ENCODE data around the gene XIST. TPM values are rescaled to one million over a fixed set of nuclear protein-coding genes. Genes with fewer than 3 reads are reported as not detected.
"Not testable (repeated sequence)": the region's sequence is repeated elsewhere in the genome, so short reads cannot be mapped to it uniquely, and the experiment has no call there.

Gene XIST
- 100 to 1,000 TPM in 1 of 2 donors, under 1 TPM in 1; 0.10 to 206 TPM for total RNA-seq
- polyA plus RNA-seq (ENCODE audit: insufficient read length in 6 of 6), result 1,000 to 10,000 TPM in 1 of 6 donors, 100 to 1,000 TPM in 2, 1 to 10 TPM in 3; 1.5 to 1,012 (median 431) TPM
- long read RNA-seq, donor 1, full-length matches to known transcripts, result 68 of 742 reads
- long read RNA-seq, donor 1, partial matches to known transcripts, result 663 of 742 reads
- long read RNA-seq, donor 1, other reads (novel, unspliced or antisense), result 11 of 742 reads
- long read RNA-seq, donor 2, full-length matches to known transcripts, result 55 of 504 reads
- long read RNA-seq, donor 2, partial matches to known transcripts, result 449 of 504 reads
- long read RNA-seq, donor 2, other reads (novel, unspliced or antisense), result 0 of 504 reads
- long read RNA-seq, donor 3, result 0 reads
- long read RNA-seq, donor 4, result 0 reads
- long read RNA-seq, donor 5, full-length matches to known transcripts, result 40 of 578 reads
- long read RNA-seq, donor 5, partial matches to known transcripts, result 538 of 578 reads
- long read RNA-seq, donor 5, other reads (novel, unspliced or antisense), result 0 of 578 reads
- long read RNA-seq, donor 6, result 0 reads
- long read RNA-seq, donor 7, result 0 reads
- long read RNA-seq, donor 8, full-length matches to known transcripts, result 50 of 294 reads
- long read RNA-seq, donor 8, partial matches to known transcripts, result 244 of 294 reads
- long read RNA-seq, donor 8, other reads (novel, unspliced or antisense), result 0 of 294 reads
- long read RNA-seq, donor 9, result 0 reads
- long read RNA-seq, donor 10, result 0 reads
- long read RNA-seq, donor 11, result 0 reads
- long read RNA-seq, donor 12, full-length matches to known transcripts, result 35 of 300 reads
- long read RNA-seq, donor 12, partial matches to known transcripts, result 265 of 300 reads
- long read RNA-seq, donor 12, other reads (novel, unspliced or antisense), result 0 of 300 reads

DNA sequence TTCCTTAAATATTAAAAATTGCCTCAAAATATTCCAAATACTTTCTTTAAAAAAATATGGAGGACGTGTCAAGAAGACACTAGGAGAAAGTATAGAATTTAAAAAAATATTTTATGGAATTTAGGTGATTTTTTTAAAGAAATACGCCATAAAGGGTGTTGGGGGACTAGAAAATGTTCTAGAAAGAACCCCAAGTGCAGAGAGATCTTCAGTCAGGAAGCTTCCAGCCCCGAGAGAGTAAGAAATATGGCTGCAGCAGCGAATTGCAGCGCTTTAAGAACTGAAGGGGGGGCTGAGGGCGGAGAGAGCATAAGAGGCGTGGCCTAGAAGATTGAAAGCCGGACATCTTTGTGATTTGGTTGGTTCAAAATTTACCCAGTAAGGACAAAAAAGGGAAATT, at the start of gene XIST:
TSS of gene XIST (minus strand) at position 248 of the 400 bp plus-strand sequence.
- Histone ChIP-seq H3K27me3 (no peaks in the 10 kb centered on the region), H3K9me3 (no peaks in the 10 kb centered on the region), H3K36me3 (no peaks in the 10 kb centered on the region), H3K4me3 (peak within 1 kb of the TSS in 1 of 2 donors; percentile 45), H3K27ac (peak within 1 kb of the TSS in 1 of 2 donors; percentile 86), H3K4me1 (no peaks in the 10 kb centered on the region)
- DNase-seq (peak in 2 of 4 donors; percentile 75 to 79), ATAC-seq (peak; percentile 57)
- intact Hi-C loops (cut with DNase I), result loop anchor here in 1 of 2 donors (5.0 to 10.0 kb wide), 2 partner anchors 165 to 702 kb away; no protein-coding TSS in a partner anchor
- TF ChIP-seq, protein P1, sequence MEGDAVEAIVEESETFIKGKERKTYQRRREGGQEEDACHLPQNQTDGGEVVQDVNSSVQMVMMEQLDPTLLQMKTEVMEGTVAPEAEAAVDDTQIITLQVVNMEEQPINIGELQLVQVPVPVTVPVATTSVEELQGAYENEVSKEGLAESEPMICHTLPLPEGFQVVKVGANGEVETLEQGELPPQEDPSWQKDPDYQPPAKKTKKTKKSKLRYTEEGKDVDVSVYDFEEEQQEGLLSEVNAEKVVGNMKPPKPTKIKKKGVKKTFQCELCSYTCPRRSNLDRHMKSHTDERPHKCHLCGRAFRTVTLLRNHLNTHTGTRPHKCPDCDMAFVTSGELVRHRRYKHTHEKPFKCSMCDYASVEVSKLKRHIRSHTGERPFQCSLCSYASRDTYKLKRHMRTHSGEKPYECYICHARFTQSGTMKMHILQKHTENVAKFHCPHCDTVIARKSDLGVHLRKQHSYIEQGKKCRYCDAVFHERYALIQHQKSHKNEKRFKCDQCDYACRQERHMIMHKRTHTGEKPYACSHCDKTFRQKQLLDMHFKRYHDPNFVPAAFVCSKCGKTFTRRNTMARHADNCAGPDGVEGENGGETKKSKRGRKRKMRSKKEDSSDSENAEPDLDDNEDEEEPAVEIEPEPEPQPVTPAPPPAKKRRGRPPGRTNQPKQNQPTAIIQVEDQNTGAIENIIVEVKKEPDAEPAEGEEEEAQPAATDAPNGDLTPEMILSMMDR (IDR thresholded peaks at IDR 0.05), result no peak

GRCh38 chrX:73898315-73898714, 45.8 kb upstream of the XIST start:
- ATAC-seq; H3K4me1 ChIP-seq; DNase-seq; H3K4me3 ChIP-seq; H3K9me3 ChIP-seq; H3K36me3 ChIP-seq; intact Hi-C loops (cut with DNase I); H3K27me3 ChIP-seq; H3K27ac ChIP-seq: not testable (repeated sequence)

DNA sequence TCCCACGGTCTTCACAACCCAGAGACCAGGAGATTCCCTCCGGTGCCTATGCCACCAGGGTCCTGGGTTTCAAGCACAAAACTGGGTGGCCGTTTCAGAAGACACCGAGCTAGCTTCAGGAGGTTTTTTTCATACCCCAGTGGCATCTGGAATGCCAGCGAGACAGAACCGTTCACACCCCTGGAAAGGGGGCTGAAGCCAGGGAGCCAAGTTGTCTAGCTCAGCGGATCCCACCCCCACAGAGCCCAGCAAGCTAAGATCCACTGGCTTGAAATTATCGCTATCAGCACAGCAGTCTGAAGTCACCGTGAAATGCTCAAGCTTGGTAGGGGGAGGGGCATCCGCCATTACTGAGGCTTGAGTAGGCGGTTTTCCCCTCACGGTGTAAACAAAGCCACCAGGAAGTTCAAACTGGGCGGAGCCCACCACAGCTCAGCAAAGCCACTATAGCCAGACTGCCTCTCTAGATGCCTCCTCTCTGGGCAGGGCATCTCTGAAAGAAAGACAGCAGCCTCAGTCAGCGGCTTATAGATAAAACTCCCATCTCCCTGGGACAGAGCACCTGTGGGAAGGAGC, 40.1 kb upstream of the XIST start:
- H3K4me3 ChIP-seq; ATAC-seq; DNase-seq; intact Hi-C loops (cut with DNase I); H3K4me1 ChIP-seq; H3K9me3 ChIP-seq; H3K27ac ChIP-seq; H3K27me3 ChIP-seq; H3K36me3 ChIP-seq: not testable (repeated sequence)

GRCh38 chrX:73882260-73882659, 29.7 kb upstream of the XIST start:
- H3K36me3 ChIP-seq; intact Hi-C loops (cut with DNase I); H3K9me3 ChIP-seq; ATAC-seq; H3K4me1 ChIP-seq; H3K27me3 ChIP-seq; H3K27ac ChIP-seq; H3K4me3 ChIP-seq; DNase-seq: not testable (repeated sequence)

DNA sequence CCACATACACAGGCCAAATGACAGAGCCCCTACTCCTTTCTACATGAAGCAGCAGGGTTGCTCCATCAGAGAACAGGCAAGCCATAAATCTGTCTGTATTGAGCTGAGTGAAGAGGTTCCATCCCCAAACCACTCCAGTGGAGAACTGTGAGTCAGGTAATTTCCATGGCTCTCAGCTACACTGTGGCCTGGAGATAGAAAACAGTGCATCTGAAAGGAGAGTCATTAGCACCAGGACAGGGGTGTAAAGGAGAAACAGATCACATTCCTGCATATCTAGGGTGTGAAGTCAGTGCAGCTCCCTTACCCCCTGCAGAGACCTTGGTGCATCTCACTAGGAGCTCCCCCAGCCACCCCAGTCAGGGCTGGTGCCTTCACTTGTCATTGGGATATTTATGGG, 25.2 kb upstream of the XIST start:
- intact Hi-C loops (cut with DNase I), result no loop called here

GRCh38 chrX:73876911-73877310, 24.4 kb upstream of the XIST start:
- ATAC-seq (no peak), DNase-seq (no peak)
- Histone ChIP-seq H3K4me3 (no peak overlapping the region), H3K27me3 (no peaks in the 10 kb centered on the region), H3K9me3 (peaks cover 0 to 5% of the 10 kb centered on the region in 2 donors), H3K4me1 (no peaks in the 10 kb centered on the region), H3K36me3 (no peaks in the 10 kb centered on the region), H3K27ac (no peak overlapping the region)
- TF ChIP-seq, protein P1 (IDR thresholded peaks at IDR 0.05), result no peak
- intact Hi-C loops (cut with DNase I), result no loop called here

More for the DNA sequence above, 25.2 kb upstream of the XIST start:
- Histone ChIP-seq H3K9me3 (peaks cover 0 to 5% of the 10 kb centered on the region in 2 donors), H3K4me3 (no peak overlapping the region), H3K4me1 (no peaks in the 10 kb centered on the region), H3K36me3 (no peaks in the 10 kb centered on the region), H3K27ac (no peak overlapping the region), H3K27me3 (no peaks in the 10 kb centered on the region)
- DNase-seq, result no peak
- TF ChIP-seq, protein P1 (IDR thresholded peaks at IDR 0.05), result no peak
- ATAC-seq, result no peak

All from left lung (tissue), 14 donors.